Natural killer cell (primary cell): ENCODE measurements around the gene SPATA3. TPM values are rescaled to one million over a fixed set of nuclear protein-coding genes. Genes with fewer than 3 reads are reported as not detected.

Experiments
- ATAC-seq, 3 donors: fragments of 150-1000 bp in 2 of 3; fragments of 200-7000 bp in 1 of 3; cut with Tn5 transposase; 1 replicate in 1 of 3; 2 replicates in 2 of 3; pipeline ENCODE4 v1.10.0; 2021; ENCODE audit warnings: mild to moderate bottlenecking in 2 of 3, moderate library complexity in 2 of 3
- DNase-seq, 2 donors: peaks; one replicate each; pipeline versions ENCODE4 v3.0.0 to v3.0.0-alpha.2; 2013 to 2021; ENCODE audit warnings: mixed read lengths in 1 of 2
- H3K27ac ChIP-seq: one replicate; pipeline ENCODE4 v1.5.1; 2013; ENCODE audit warnings: mild to moderate bottlenecking, low read length
- H3K27me3 ChIP-seq: one replicate; pipeline ENCODE4 v1.6.1; 2013; ENCODE audit warnings: low read length; ENCODE audit not compliant: control insufficient read depth, insufficient read depth
- H3K36me3 ChIP-seq: one replicate; pipeline ENCODE4 v1.6.1; 2013; ENCODE audit warnings: low read length; ENCODE audit not compliant: control insufficient read depth, insufficient read depth
- H3K4me1 ChIP-seq: one replicate; pipeline ENCODE4 v1.6.1; 2013; ENCODE audit warnings: low read length; ENCODE audit not compliant: control insufficient read depth, insufficient read depth
- H3K4me3 ChIP-seq: one replicate; pipeline ENCODE4 v1.5.1; 2013; ENCODE audit warnings: low read length
- H3K9me3 ChIP-seq: one replicate; pipeline ENCODE4 v1.6.1; 2013; ENCODE audit warnings: low read length; ENCODE audit not compliant: control insufficient read depth, insufficient read depth
- H3K27ac Mint-ChIP-seq, 2 donors: one replicate each; pipeline ENCODE4 v1.8.0; 2022; ENCODE audit warnings: mild to moderate bottlenecking in 2 of 2, mixed read lengths in 2 of 2, moderate library complexity in 1 of 2
- H3K27me3 Mint-ChIP-seq, 2 donors: one replicate each; pipeline ENCODE4 v1.8.0; 2022; ENCODE audit warnings: low read depth in 2 of 2, mixed read lengths in 2 of 2
- H3K36me3 Mint-ChIP-seq: one replicate; pipeline ENCODE4 v1.8.0; 2022; ENCODE audit warnings: mixed read lengths
- H3K4me1 Mint-ChIP-seq, 2 donors: one replicate each; pipeline ENCODE4 v1.8.0; 2022; ENCODE audit warnings: mixed read lengths in 2 of 2
- H3K4me3 Mint-ChIP-seq: one replicate; pipeline ENCODE4 v1.8.0; 2022; ENCODE audit warnings: mild to moderate bottlenecking, moderate library complexity, mixed read lengths
- H3K9me3 Mint-ChIP-seq, 2 donors: one replicate each; pipeline ENCODE4 v1.8.0; 2022; ENCODE audit warnings: mixed read lengths in 2 of 2
- WGBS: methylation state at CpG from one replicate; pipeline ENCODE4 v1.1.7; 2013; ENCODE audit warnings: missing lambda C conversion rate; ENCODE audit not compliant: insufficient coverage; 5-methylcytosine and 5-hydroxymethylcytosine counted together
- intact Hi-C: fragments of 100-400 bp; cut with micrococcal nuclease; formaldehyde crosslinking; loops from one replicate; pipeline ENCODE4 v1.14.2; 2022
- total RNA-seq, 4 donors: library from RNA; stranded (reverse); fragments of 120-200 nt in 1 of 4; gene quantifications; one replicate each; pipeline versions ENCODE4 v1.2.3 to v1.2.4, GENCODE V29; 2013 to 2022
- TF ChIP-seq, protein P1 (sequence below): fragments of 200-600 bp; IDR thresholded peaks from one replicate; pipeline ENCODE4 v1.8.0; 2022; ENCODE audit warnings: antibody characterized with exemption

SPATA3 gene
- total RNA-seq, 3 donors from 2014 or later (not counting 1 experiment from before 2014, with no cell fraction given) = not detected

DNA sequence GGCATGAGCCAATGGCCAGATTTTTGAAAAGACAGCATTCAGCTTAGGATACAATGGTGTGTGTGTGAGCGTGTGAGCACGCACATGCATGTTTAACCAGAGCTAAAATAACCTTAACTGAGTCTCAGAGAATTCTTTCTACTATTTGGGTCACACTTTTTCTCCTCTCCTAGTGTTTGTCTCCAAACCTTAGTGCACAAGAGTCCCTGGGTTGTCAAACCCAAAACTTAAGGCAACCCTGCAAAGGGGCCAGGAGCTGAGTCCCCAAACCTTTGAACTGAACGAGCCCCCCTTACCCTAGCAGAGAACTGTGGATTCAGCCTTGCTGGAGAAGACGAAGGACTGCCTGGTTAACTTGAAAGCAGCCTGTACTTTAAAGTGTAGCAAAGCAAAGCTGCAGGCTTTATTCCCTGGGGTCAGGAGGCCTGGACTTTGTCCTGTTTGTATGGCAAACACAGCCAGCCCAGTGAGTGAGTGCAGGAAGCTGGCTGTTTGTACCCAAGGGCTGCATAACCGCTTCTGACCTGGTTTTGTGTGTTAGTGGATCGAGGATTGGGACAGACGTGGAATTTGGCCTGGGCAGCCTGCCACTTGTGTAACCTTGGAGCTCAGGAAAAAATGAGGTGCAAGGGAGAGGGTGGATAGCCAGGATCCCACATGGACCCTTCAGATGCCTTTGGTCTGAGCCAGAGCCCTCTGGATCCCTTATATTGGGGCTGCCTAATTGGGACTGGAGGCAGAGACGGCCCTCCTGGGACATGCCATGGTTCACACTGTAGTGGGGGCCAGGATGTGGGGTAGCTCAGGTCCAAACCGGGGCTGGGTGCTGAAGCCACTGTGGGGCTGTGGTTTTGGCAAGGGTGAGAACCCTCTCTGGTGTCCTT lies 54.3 kb downstream of the SPATA3 start:
- H3K4me3 Mint-ChIP-seq = peak overlapping the region; percentile 45
- TF ChIP-seq, protein P1, sequence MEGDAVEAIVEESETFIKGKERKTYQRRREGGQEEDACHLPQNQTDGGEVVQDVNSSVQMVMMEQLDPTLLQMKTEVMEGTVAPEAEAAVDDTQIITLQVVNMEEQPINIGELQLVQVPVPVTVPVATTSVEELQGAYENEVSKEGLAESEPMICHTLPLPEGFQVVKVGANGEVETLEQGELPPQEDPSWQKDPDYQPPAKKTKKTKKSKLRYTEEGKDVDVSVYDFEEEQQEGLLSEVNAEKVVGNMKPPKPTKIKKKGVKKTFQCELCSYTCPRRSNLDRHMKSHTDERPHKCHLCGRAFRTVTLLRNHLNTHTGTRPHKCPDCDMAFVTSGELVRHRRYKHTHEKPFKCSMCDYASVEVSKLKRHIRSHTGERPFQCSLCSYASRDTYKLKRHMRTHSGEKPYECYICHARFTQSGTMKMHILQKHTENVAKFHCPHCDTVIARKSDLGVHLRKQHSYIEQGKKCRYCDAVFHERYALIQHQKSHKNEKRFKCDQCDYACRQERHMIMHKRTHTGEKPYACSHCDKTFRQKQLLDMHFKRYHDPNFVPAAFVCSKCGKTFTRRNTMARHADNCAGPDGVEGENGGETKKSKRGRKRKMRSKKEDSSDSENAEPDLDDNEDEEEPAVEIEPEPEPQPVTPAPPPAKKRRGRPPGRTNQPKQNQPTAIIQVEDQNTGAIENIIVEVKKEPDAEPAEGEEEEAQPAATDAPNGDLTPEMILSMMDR = no peak
- no peaks in the 10 kb centered on the region for H3K36me3 Mint-ChIP-seq
- Histone ChIP-seq H3K27ac (no peak overlapping the region), H3K27me3 (peaks cover 19% of the 10 kb centered on the region), H3K9me3 (no peaks in the 10 kb centered on the region), H3K4me3 (no peak overlapping the region), H3K36me3 (no peaks in the 10 kb centered on the region), H3K4me1 (peaks cover 49% of the 10 kb centered on the region)
- DNase-seq = peak; percentile 22 to 55
- no peak overlapping the region for H3K27ac Mint-ChIP-seq
- H3K9me3 Mint-ChIP-seq = no peaks in the 10 kb centered on the region
- H3K4me1 Mint-ChIP-seq = peaks cover 37 to 43% of the 10 kb centered on the region in 2 donors
- intact Hi-C loops = loop anchor here (5.0 kb wide), 1 partner anchor 173 kb away; no protein-coding TSS in a partner anchor
- peak; percentile 59 to 88 (median 72) for ATAC-seq
- 70% methylated on average over 9 of the region's 9 CpGs for WGBS
- peaks cover 27 to 36% of the 10 kb centered on the region in 2 donors for H3K27me3 Mint-ChIP-seq

DNA sequence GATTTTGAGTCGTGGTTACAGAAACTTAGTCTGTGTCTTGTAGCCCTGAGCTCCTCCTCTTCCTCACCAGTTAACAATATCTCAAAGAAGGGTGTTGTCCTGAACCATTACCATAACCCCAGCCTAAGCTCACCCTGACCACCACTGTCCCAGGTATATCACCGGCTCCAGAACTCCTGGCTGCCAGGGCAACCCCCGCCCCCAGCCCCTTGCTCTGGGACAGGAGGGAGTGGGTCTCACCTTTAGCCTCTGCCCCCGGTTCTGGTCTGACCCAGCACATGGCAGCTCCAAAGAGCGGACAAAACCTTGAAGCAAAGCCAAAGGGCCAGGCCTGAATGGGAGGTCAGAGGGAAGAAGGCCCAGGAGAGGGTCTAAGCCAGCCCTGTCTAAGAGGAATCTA lies 55.2 kb downstream of the SPATA3 start:
- Histone ChIP-seq H3K4me3 (no peak overlapping the region), H3K4me1 (peaks cover 49% of the 10 kb centered on the region), H3K36me3 (no peaks in the 10 kb centered on the region), H3K9me3 (no peaks in the 10 kb centered on the region), H3K27ac (no peak overlapping the region), H3K27me3 (peaks cover 19% of the 10 kb centered on the region)
- intact Hi-C loops = loop anchor here (5.0 kb wide), 1 partner anchor 174 kb away; no protein-coding TSS in a partner anchor
- no peak for DNase-seq
- H3K27ac Mint-ChIP-seq = no peak overlapping the region
- H3K4me1 Mint-ChIP-seq = peaks cover 38 to 43% of the 10 kb centered on the region in 2 donors
- no peaks in the 10 kb centered on the region for H3K9me3 Mint-ChIP-seq
- H3K4me3 Mint-ChIP-seq = peak overlapping the region; percentile 78
- TF ChIP-seq, protein P1 = no peak
- 63% methylated on average over 5 of the region's 5 CpGs for WGBS
- H3K27me3 Mint-ChIP-seq = peaks cover 27 to 31% of the 10 kb centered on the region in 2 donors
- H3K36me3 Mint-ChIP-seq = no peaks in the 10 kb centered on the region
- ATAC-seq = peak in 1 of 3 donors; percentile 29

- Histone ChIP-seq H3K27ac (no peak overlapping the region), H3K36me3 (no peaks in the 10 kb centered on the region), H3K4me1 (peaks cover 55% of the 10 kb centered on the region), H3K27me3 (peaks cover 16% of the 10 kb centered on the region), H3K4me3 (peak overlapping the region; percentile 67), H3K9me3 (no peaks in the 10 kb centered on the region)
- ATAC-seq = peak; percentile 52 to 67 (median 59)
- H3K4me3 Mint-ChIP-seq = peak overlapping the region; percentile 87
- H3K9me3 Mint-ChIP-seq = no peaks in the 10 kb centered on the region
- peak; percentile 75 to 92 for DNase-seq
- intact Hi-C loops = loop anchor here (1.0 to 5.0 kb wide), 2 partner anchors 175 to 228 kb away; no protein-coding TSS in a partner anchor
- 8% methylated on average over 62 of the region's 62 CpGs for WGBS
- H3K27me3 Mint-ChIP-seq = peaks cover 23 to 27% of the 10 kb centered on the region in 2 donors
- peak overlapping the region; percentile 36 to 62 for H3K27ac Mint-ChIP-seq
- TF ChIP-seq, protein P1 = peak; percentile 94
- H3K36me3 Mint-ChIP-seq = no peaks in the 10 kb centered on the region
- peaks cover 46 to 52% of the 10 kb centered on the region in 2 donors for H3K4me1 Mint-ChIP-seq
Measured at GRCh38 chr2:231052494-231053451, 56.9 kb downstream of the SPATA3 start.
